DMS 273 treated with DMSO at 0.1 percent for 48 hours (cell line): ENCODE measurements around the gene CDC42EP4.

Source experiments
- DNase-seq: peaks from one replicate; lab custom pipeline; 2025; lab: John Stamatoyannopoulos, UW

The CDC42EP4 gene

GRCh38 chr17:73250851-73251640, 60.8 kb downstream of the CDC42EP4 start:
- no peak for DNase-seq

GRCh38 chr17:73249700-73250099, 62.1 kb downstream of the CDC42EP4 start:
- DNase-seq = no peak

- DNase-seq = no peak
Measured at GRCh38 chr17:73248532-73248931, 63.3 kb downstream of the CDC42EP4 start.

- DNase-seq = no peak
Measured at GRCh38 chr17:73247726-73248125, 64.1 kb downstream of the CDC42EP4 start.

GRCh38 chr17:73240561-73240960, 71.2 kb downstream of the CDC42EP4 start:
- DNase-seq = no peak

- DNase-seq = no peak
Measured at GRCh38 chr17:73237714-73238113, 74.1 kb downstream of the CDC42EP4 start.

GRCh38 chr17:73234736-73235135, 77.1 kb downstream of the CDC42EP4 start:
- DNase-seq = no peak
